Omental fat pad (tissue), 4 donors: ENCODE data around the gene RING1. TPM values are rescaled to one million over a fixed set of nuclear protein-coding genes. Genes with fewer than 3 reads are reported as not detected.

Experiments used
- ATAC-seq: fragments of 150-250 bp; one replicate; pipeline ENCODE4 v1.9.1; 2016; ENCODE audit warnings: mild to moderate bottlenecking, moderate library complexity; ENCODE audit not compliant: low FRiP score
- DNase-seq: peaks from one replicate; pipeline ENCODE4 v3.0.0-alpha.2; 2019; ENCODE audit warnings: low spot score
- CTCF ChIP-seq, 3 donors: fragments of 450-650 bp; IDR thresholded peaks; one replicate each; pipeline ENCODE4 v1.5.1; 2016 to 2017; ENCODE audit warnings: antibody characterized with exemption in 3 of 3, mild to moderate bottlenecking in 3 of 3, moderate library complexity in 2 of 3
- total RNA-seq, 4 donors: library from RNA; depleted of rRNA; stranded (reverse); fragments of >200 nt; gene quantifications; one replicate each; pipeline ENCODE4 v1.1.0, GENCODE V29; 2016

The RING1 gene
- total RNA-seq, 4 donors from 2014 or later = 13.1 to 20.1 (median 15.7) TPM

- no peak for ATAC-seq
- TF ChIP-seq CTCF (IDR thresholded peaks at IDR 0.05) = no peak
- no peak for DNase-seq
These were observed 35.4 kb upstream of the RING1 start for GRCh38 chr6:33172688-33173534.

GRCh38 chr6:33173535-33174180 lies 34.6 kb upstream of the RING1 start:
- no peak for ATAC-seq
- TF ChIP-seq CTCF (IDR thresholded peaks at IDR 0.05) = no peak
- no peak for DNase-seq

GRCh38 chr6:33174784-33175183 lies 33.5 kb upstream of the RING1 start:
- no peak for TF ChIP-seq CTCF (IDR thresholded peaks at IDR 0.05)
- no peak for DNase-seq
- no peak for ATAC-seq

- no peak for ATAC-seq
- DNase-seq = no peak
- TF ChIP-seq CTCF (IDR thresholded peaks at IDR 0.05) = no peak
These were observed 32.7 kb upstream of the RING1 start for GRCh38 chr6:33175436-33176069.

GRCh38 chr6:33176906-33177305 lies 31.4 kb upstream of the RING1 start:
- no peak for ATAC-seq
- TF ChIP-seq CTCF (IDR thresholded peaks at IDR 0.05) = no peak
- no peak for DNase-seq

- no peak for ATAC-seq
- DNase-seq = no peak
- TF ChIP-seq CTCF (IDR thresholded peaks at IDR 0.05) = no peak
These were observed 30.5 kb upstream of the RING1 start for GRCh38 chr6:33177552-33178446.
